ENCODE measurements around the gene POLR3A.

POLR3A gene

DNA sequence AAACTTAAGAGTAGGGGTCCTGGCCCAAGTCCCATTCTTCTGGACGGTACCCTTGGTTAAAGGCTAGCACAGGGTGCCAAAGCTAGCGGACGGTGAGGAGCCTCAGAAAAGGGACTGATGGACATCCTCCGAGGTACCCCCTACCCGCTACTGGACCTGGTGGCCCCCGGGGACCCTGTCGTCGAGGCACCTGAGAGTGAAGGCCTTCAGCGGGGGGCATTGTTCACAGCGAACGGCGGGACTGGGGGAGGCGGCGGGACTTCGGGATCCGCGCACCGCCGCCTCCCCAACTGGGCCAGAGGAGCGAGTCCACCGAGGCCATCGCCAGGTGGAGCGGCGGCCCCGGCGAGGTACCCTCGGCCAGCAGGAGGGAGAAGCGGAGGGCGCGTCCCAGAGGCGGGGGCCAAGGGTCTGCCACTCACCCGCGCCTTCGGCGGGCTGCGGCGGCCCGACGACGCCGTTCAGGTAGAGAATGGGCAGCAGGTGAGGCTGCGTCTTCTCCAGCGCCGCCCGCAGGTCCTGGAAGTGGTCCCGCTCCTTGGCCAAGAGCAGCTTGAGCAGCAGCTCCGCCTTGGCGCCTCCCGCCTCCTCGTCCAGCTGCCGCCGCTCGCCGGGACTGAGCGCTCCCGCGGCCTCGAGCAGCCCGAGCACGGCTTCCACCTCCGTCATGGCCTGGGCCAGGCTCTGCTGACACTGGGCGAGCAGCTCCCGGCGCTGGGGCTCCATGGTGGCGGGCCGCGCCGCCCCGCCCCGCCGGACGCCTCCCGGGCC lies 103.3 kb downstream of the POLR3A start:
- peak overlapping the region; percentile 100 for H3K18ac ChIP-seq (ENCODE audit: low read length)
- H4K8ac ChIP-seq (ENCODE audit: low read depth, low read length), result no peak overlapping the region
- peak overlapping the region; percentile 98 for H3K56ac ChIP-seq (ENCODE audit: low read length)
- peak overlapping the region; percentile 58 for H3K4ac ChIP-seq (ENCODE audit: low read depth, low read length)
- DNase-seq, result peak; percentile 63
- H3K4me1 ChIP-seq (ENCODE audit: control insufficient read depth, low read depth, low read length), result peaks cover 13% of the 10 kb centered on the region
- no peak overlapping the region for H2BK15ac ChIP-seq (replicated peaks; ENCODE audit: low read depth)
- H3K23ac ChIP-seq (ENCODE audit: low read length), result peak overlapping the region; percentile 97
- peaks cover 3% of the 10 kb centered on the region for H3K79me1 ChIP-seq (ENCODE audit: low read length)
- no peaks in the 10 kb centered on the region for H3K36me3 ChIP-seq (ENCODE audit: control insufficient read depth, insufficient read depth, low read length)
- H2BK5ac ChIP-seq (ENCODE audit: low read length), result peak overlapping the region; percentile 82
- H2BK120ac ChIP-seq (ENCODE audit: low read depth, low read length), result peak overlapping the region; percentile 4
- peaks cover 53% of the 10 kb centered on the region for H3K79me2 ChIP-seq (ENCODE audit: control insufficient read depth, insufficient read depth, low read length)
- no CpG with 5 or more reads among the region's 73 CpGs for WGBS (ENCODE audit: extremely low coverage, insufficient coverage, low lambda C conversion rate)
- no peak overlapping the region for H4K5ac ChIP-seq (ENCODE audit: low read length)
- peak overlapping the region; percentile 77 for H3K4me3 ChIP-seq (ENCODE audit: low read length)
- H3K4me2 ChIP-seq (ENCODE audit: low read length), result peak overlapping the region; percentile 45
- H3K27me3 ChIP-seq (ENCODE audit: insufficient read depth, low read length, poor library complexity), result no peaks in the 10 kb centered on the region
- peak overlapping the region; percentile 94 for H3K9ac ChIP-seq (ENCODE audit: low read length)
- no peak overlapping the region for H2AK5ac ChIP-seq (ENCODE audit: low read length)
- H3K27ac ChIP-seq (ENCODE audit: low read depth, low read length), result peak overlapping the region; percentile 32

DNA sequence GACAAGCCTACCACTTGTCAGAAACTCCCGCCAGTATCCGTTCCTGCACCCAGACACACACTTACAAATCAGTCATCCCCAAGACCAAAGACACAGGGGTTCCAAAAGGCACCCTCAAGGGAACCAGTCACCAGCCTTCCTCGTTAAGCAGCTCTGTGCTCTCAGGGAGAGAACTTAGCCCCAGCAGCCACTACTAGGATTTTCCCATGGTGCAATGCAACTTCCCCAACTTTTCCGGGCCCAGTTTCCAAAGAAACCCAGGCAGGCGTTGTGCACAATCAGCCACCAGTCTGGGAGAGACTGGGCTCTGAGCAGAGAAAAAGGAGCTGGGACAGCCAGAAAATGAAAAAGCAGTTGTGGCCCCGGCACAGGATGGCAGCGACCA lies 103.9 kb downstream of the POLR3A start:
- H3K79me1 ChIP-seq (ENCODE audit: low read length), result peaks cover 5% of the 10 kb centered on the region
- peak overlapping the region; percentile 94 for H3K9ac ChIP-seq (ENCODE audit: low read length)

GRCh38 chr10:77922566-77923179 lies 106.6 kb downstream of the POLR3A start:
- no peak overlapping the region for H2BK120ac ChIP-seq (ENCODE audit: low read depth, low read length)
- peaks cover 11% of the 10 kb centered on the region for H3K4me1 ChIP-seq (ENCODE audit: control insufficient read depth, low read depth, low read length)
- peak overlapping the region; percentile 51 for H3K56ac ChIP-seq (ENCODE audit: low read length)
- H3K23ac ChIP-seq (ENCODE audit: low read length), result peak overlapping the region; percentile 30
- H4K8ac ChIP-seq (ENCODE audit: low read depth, low read length), result no peak overlapping the region
- H3K36me3 ChIP-seq (ENCODE audit: control insufficient read depth, insufficient read depth, low read length), result no peaks in the 10 kb centered on the region
- peaks cover 86% of the 10 kb centered on the region for H3K79me2 ChIP-seq (ENCODE audit: control insufficient read depth, insufficient read depth, low read length)
- peak overlapping the region; percentile 46 for H2AK5ac ChIP-seq (ENCODE audit: low read length)
- no peaks in the 10 kb centered on the region for H3K27me3 ChIP-seq (ENCODE audit: insufficient read depth, low read length, poor library complexity)
- peak overlapping the region; percentile 28 for H3K9ac ChIP-seq (ENCODE audit: low read length)
- no CpG with 5 or more reads among the region's 8 CpGs for WGBS (ENCODE audit: extremely low coverage, insufficient coverage, low lambda C conversion rate)
- DNase-seq, result no peak
- H4K5ac ChIP-seq (ENCODE audit: low read length), result no peak overlapping the region
- no peak overlapping the region for H3K4ac ChIP-seq (ENCODE audit: low read depth, low read length)
- peaks cover 15% of the 10 kb centered on the region for H3K79me1 ChIP-seq (ENCODE audit: low read length)
- H3K4me3 ChIP-seq (ENCODE audit: low read length), result no peak overlapping the region
- H2BK15ac ChIP-seq (replicated peaks; ENCODE audit: low read depth), result no peak overlapping the region
- no peak overlapping the region for H3K27ac ChIP-seq (ENCODE audit: low read depth, low read length)
- no peak overlapping the region for H2BK5ac ChIP-seq (ENCODE audit: low read length)
- H3K18ac ChIP-seq (ENCODE audit: low read length), result no peak overlapping the region
- H3K4me2 ChIP-seq (ENCODE audit: low read length), result no peak overlapping the region

More for the DNA sequence above, 103.9 kb downstream of the POLR3A start:
- Histone ChIP-seq H3K18ac (ENCODE audit: low read length) (peak overlapping the region; percentile 100), H3K56ac (ENCODE audit: low read length) (peak overlapping the region; percentile 98), H2BK120ac (ENCODE audit: low read depth, low read length) (no peak overlapping the region), H3K4ac (ENCODE audit: low read depth, low read length) (no peak overlapping the region), H3K79me2 (ENCODE audit: control insufficient read depth, insufficient read depth, low read length) (peaks cover 59% of the 10 kb centered on the region), H3K4me3 (ENCODE audit: low read length) (peak overlapping the region; percentile 77), H2AK5ac (ENCODE audit: low read length) (no peak overlapping the region), H3K23ac (ENCODE audit: low read length) (peak overlapping the region; percentile 97), H3K36me3 (ENCODE audit: control insufficient read depth, insufficient read depth, low read length) (no peaks in the 10 kb centered on the region), H2BK5ac (ENCODE audit: low read length) (peak overlapping the region; percentile 26), H3K4me2 (ENCODE audit: low read length) (peak overlapping the region; percentile 45), H2BK15ac (replicated peaks; ENCODE audit: low read depth) (no peak overlapping the region), H3K27ac (ENCODE audit: low read depth, low read length) (no peak overlapping the region), H4K5ac (ENCODE audit: low read length) (no peak overlapping the region), H3K4me1 (ENCODE audit: control insufficient read depth, low read depth, low read length) (peaks cover 13% of the 10 kb centered on the region), H3K27me3 (ENCODE audit: insufficient read depth, low read length, poor library complexity) (no peaks in the 10 kb centered on the region), H4K8ac (ENCODE audit: low read depth, low read length) (no peak overlapping the region)
- peak; percentile 53 for DNase-seq
- no CpG with 5 or more reads among the region's 7 CpGs for WGBS (ENCODE audit: extremely low coverage, insufficient coverage, low lambda C conversion rate)

DNA sequence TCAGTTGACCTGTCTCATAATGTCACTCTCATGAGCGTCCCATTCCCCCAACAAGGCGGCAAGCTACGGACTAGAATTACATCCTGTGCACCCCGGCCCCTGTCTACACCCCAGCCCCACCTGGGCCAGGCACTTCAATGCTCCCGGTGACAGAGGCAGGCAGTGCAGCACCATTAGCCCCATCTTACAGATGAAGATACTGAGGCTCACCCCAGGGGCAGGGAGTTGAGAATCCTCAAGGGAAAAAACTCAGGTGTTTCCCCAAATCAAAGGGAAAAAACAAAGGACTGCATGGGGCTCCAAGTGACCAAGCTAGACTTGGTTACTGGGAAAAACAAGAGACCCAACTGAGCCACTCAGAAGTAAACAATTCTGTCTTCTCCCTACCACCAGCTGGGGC lies 107.3 kb downstream of the POLR3A start:
- no peak overlapping the region for H2BK15ac ChIP-seq (replicated peaks; ENCODE audit: low read depth)
- H2AK5ac ChIP-seq (ENCODE audit: low read length), result no peak overlapping the region
- no peak overlapping the region for H3K4me2 ChIP-seq (ENCODE audit: low read length)
- no peak overlapping the region for H3K4ac ChIP-seq (ENCODE audit: low read depth, low read length)
- H3K79me1 ChIP-seq (ENCODE audit: low read length), result peaks cover 15% of the 10 kb centered on the region
- no peak overlapping the region for H3K27ac ChIP-seq (ENCODE audit: low read depth, low read length)
- no peak overlapping the region for H4K8ac ChIP-seq (ENCODE audit: low read depth, low read length)
- H4K5ac ChIP-seq (ENCODE audit: low read length), result no peak overlapping the region
- H3K23ac ChIP-seq (ENCODE audit: low read length), result no peak overlapping the region
- H3K18ac ChIP-seq (ENCODE audit: low read length), result no peak overlapping the region
- no peak for DNase-seq
- H3K36me3 ChIP-seq (ENCODE audit: control insufficient read depth, insufficient read depth, low read length), result no peaks in the 10 kb centered on the region
- H3K27me3 ChIP-seq (ENCODE audit: insufficient read depth, low read length, poor library complexity), result no peaks in the 10 kb centered on the region
- H2BK5ac ChIP-seq (ENCODE audit: low read length), result no peak overlapping the region
- no peak overlapping the region for H3K9ac ChIP-seq (ENCODE audit: low read length)
- H3K56ac ChIP-seq (ENCODE audit: low read length), result peak overlapping the region; percentile 51
- no peak overlapping the region for H3K4me3 ChIP-seq (ENCODE audit: low read length)
- no CpG with 5 or more reads among the region's 5 CpGs for WGBS (ENCODE audit: extremely low coverage, insufficient coverage, low lambda C conversion rate)
- peaks cover 91% of the 10 kb centered on the region for H3K79me2 ChIP-seq (ENCODE audit: control insufficient read depth, insufficient read depth, low read length)
- peaks cover 9% of the 10 kb centered on the region for H3K4me1 ChIP-seq (ENCODE audit: control insufficient read depth, low read depth, low read length)
- no peak overlapping the region for H2BK120ac ChIP-seq (ENCODE audit: low read depth, low read length)

GRCh38 chr10:77921395-77921794 lies 107.9 kb downstream of the POLR3A start:
- no CpG with 5 or more reads among the region's 7 CpGs for WGBS (ENCODE audit: extremely low coverage, insufficient coverage, low lambda C conversion rate)
- no peak overlapping the region for H4K8ac ChIP-seq (ENCODE audit: low read depth, low read length)
- DNase-seq, result no peak

More at GRCh38 chr10:77921395-77921794, 107.9 kb downstream of the POLR3A start:
- Histone ChIP-seq H3K56ac (ENCODE audit: low read length) (peak overlapping the region; percentile 25), H3K18ac (ENCODE audit: low read length) (no peak overlapping the region), H2AK5ac (ENCODE audit: low read length) (no peak overlapping the region), H3K9ac (ENCODE audit: low read length) (no peak overlapping the region), H3K27me3 (ENCODE audit: insufficient read depth, low read length, poor library complexity) (no peaks in the 10 kb centered on the region), H2BK5ac (ENCODE audit: low read length) (no peak overlapping the region), H3K23ac (ENCODE audit: low read length) (no peak overlapping the region), H2BK15ac (replicated peaks; ENCODE audit: low read depth) (no peak overlapping the region), H4K5ac (ENCODE audit: low read length) (no peak overlapping the region), H3K79me2 (ENCODE audit: control insufficient read depth, insufficient read depth, low read length) (peaks cover 96% of the 10 kb centered on the region), H3K4me2 (ENCODE audit: low read length) (no peak overlapping the region), H3K27ac (ENCODE audit: low read depth, low read length) (no peak overlapping the region), H3K4me3 (ENCODE audit: low read length) (no peak overlapping the region), H3K4me1 (ENCODE audit: control insufficient read depth, low read depth, low read length) (peaks cover 9% of the 10 kb centered on the region), H2BK120ac (ENCODE audit: low read depth, low read length) (no peak overlapping the region), H3K36me3 (ENCODE audit: control insufficient read depth, insufficient read depth, low read length) (no peaks in the 10 kb centered on the region), H3K4ac (ENCODE audit: low read depth, low read length) (no peak overlapping the region), H3K79me1 (ENCODE audit: low read length) (peaks cover 15% of the 10 kb centered on the region)
